HTR-8/SVneo (cell line): ENCODE measurements around the gene KLF2.
"Not testable (repeated sequence)": the region's sequence is repeated elsewhere in the genome, so short reads cannot be mapped to it uniquely, and the experiment has no call there.

Experiments
- DNase-seq: peaks from one replicate; pipeline ENCODE4 v3.0.0; 2011; ENCODE audit warnings: low spot score, mixed read lengths; ENCODE audit not compliant: insufficient read length
- FAIRE-seq: peaks from 2 replicates; lab custom pipeline; 2011; peaks lifted over from hg19 to GRCh38; lab: Jason Lieb, UNC

The KLF2 gene

DNA sequence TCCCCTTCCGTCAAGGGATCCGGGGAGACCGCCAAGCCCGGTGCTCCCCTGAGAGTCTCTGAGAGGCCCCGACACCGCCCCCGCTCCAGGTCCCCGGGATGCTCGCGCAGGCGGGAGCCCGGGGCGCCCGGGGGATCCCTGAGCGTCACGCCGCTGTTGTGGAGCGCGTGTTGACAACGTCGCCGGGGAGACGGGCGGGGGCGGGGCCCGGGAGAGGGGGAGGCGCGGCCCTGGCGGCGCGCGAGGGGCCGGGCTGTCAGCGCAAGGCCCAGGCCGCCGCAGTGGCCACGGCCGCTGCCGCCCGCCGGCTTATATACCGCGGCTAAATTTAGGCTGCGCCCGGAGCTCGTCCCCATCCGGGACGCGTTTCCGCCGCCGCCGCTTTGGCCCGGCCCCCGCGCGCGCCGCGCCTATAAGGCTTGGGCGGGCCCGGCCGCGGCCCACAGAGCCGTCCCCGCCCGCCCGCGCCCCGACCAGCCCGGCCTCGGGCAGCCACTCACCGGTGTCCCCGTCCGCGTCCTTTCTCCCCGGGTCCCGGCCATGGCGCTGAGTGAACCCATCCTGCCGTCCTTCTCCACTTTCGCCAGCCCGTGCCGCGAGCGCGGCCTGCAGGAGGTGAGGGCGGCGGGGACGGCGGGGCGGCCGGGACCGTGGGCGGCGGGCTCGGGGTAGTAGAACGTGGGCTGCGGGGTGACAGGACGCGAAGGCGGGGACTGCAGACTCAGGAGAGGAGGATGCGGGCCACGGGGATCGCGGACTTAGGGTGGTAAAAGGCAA, at the start of gene KLF2:
Gene KLF2 (plus strand): TSS at position 443 of the 777 bp plus-strand sequence. CDS start 98 bp downstream, at position 541.
- DNase-seq (peak; percentile 85), FAIRE-seq (peak; percentile 96)

DNA sequence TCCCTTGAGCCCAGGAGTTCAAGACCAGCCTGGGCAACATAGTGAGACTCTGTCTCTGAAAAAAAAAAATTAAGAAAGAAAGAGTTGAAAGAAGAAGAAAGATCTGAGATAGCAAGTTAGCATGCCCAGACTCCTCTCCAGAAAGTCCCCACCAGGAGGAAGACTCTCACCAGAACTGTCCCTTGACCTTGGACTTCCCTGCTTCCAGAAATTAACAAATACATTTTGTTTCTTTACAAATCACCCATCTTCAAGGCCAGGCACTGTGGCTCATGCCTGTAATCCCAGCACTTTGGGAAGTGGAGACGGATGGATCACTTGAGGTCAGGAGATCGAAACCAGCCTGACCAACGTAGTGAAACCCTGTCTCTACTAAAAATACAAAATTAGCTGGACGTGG, 44.3 kb upstream of the KLF2 start:
- FAIRE-seq: no peak
- no peak for DNase-seq

DNA sequence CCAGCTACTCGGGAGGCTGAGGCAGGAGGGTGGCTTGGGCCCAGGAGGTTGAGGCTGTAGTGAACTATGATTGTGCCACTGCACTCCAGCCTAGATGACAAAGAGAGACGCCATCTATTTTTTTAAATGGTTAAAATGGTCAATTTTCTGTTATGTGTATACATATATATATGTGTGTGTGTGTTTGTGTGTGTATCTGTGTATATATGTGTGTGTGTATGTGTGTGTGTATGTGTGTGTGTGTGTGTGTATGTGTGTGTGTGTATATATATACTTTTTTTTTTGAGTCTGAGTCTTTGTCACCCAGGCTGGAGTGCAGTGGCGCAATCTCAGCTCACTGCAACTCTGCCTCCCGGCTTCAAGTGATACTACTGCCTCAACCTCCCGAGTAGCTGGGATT, 42.9 kb upstream of the KLF2 start:
- DNase-seq: no peak
- no peak for FAIRE-seq

DNA sequence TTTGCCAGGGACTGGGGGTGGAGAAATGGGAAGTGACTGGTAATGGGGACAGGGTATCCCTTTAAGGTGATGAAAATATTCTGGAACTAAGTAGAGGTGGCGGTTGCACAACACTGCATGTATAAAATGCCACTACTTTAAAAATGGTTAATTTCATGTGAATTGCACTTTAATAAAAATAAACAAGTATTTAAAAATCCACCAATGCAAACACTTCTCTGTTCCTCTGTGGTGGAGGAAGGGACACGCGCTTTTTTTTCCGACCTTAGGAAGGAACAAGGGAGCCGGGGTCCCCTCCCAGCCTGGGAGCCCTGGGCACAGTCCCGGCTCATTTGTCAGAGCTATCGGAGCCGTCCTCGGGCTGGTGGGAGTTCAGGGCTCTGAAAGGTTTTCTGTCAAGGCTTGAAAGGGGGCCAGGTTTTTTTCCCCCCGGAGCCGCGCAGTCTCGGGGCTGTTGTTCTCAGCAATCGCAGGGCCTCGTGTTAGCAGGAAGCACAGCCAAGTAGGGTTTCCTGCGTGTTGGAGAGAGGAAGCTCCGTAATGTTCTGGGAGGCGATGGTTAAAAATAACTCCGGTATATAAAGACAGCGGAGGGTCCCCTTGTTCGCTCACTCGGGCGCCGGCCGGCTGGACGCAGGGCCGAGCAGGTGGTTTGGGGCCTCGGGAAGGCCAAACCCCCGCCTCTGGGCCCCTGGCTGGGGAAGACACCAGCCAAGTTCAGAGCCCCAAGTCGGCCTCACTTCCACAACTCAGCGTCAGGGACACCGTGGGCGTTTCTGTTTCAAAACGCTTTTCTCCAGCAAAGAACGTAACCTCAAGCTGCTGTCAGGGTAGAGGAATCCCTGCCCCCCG, 41.2 kb upstream of the KLF2 start:
- DNase-seq: no peak
- FAIRE-seq: no peak

DNA sequence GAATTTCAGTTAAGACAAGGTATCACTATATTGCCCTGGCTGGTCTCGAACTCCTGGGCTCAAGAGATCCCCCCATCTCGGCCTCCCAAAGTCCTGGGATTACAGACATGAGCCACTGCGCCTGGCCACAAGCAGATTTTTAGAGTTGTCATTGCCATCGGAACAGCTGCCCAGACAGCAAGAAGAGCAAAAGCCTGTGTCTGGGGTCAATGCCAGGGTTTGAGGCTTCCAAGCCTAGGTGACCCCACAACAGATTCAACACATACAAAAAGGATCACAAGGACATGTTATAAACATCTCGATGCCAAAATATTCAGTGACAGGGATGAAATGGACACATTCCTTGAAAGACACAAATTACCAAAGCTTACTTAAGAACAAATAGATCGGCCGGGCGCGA, 40.1 kb upstream of the KLF2 start:
- DNase-seq (no peak), FAIRE-seq (no peak)

DNA sequence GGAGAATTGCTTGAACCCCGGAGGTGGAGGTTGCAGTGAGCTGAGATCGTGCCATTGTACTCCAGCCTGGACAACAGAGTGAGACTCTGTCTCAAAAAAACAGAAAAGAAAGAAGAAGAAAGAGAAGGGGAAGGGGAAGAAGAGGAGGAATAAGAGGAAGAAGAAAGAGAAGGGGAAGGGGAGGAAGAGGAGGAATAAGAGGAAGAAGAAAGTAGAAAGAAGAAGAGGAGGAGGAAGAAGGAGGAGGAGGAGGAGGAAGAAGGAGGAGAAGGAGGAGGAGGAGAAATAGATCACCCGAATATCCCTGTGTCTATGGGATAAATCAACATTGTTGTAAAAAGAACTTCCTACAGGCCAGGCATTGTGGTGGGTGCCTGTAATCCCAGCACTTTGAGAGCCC, 39.5 kb upstream of the KLF2 start:
- not testable (repeated sequence) for FAIRE-seq, DNase-seq

DNA sequence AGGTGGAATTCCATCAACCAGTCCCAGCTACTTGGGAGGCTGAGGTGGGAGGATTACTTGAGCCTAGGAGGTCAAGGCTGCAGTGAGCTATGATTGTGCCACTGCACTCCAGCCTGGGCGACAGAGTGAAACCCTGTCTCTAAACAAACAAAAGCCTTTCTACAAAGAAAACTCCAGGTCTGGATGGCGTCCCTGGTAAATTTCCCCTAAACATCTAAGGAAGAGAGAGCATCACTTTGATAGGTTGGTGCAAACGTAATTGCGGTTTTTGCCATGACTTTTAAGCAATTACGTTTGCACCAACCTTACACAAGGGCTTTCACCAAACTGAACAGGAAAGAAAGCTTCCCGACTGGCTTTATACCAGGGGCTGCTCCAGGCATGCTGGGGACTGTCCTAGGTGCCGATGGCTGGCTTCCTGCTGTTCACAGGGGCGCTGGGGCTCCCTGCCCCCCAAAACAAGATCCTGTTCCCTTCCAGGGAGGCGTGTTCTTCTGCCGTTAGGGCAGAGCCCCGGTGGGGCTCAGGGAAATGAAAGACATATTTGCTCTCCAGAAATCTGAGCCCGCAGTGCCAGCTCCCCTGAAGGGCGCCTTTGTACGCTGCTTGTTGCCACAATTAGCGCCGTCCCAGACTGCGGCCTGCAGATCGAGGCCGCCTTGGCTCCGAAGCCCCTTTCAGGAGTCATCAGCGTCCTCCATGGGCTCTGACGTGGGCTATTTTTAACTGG, 38.7 kb upstream of the KLF2 start:
- FAIRE-seq (no peak), DNase-seq (no peak)

DNA sequence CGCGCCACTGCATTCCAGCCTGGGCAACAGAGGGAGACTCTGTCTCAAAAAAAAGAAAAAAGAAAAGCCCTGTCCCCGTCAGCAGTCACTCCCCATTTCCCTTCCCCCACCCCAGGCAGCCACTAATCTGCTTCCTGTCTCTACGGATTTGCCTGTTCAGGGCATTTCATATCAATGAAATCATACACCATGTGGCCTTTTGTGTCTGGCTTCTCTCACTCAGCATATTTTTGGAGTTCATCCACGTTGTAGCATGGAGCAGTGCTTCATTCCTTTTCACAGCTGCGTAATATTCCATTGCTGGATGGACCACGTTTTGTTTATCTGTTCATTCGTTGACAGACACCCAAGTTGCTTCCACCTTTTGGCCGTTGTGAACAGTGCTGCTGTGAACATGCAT, 36.1 kb upstream of the KLF2 start:
- no peak for DNase-seq
- FAIRE-seq: no peak

DNA sequence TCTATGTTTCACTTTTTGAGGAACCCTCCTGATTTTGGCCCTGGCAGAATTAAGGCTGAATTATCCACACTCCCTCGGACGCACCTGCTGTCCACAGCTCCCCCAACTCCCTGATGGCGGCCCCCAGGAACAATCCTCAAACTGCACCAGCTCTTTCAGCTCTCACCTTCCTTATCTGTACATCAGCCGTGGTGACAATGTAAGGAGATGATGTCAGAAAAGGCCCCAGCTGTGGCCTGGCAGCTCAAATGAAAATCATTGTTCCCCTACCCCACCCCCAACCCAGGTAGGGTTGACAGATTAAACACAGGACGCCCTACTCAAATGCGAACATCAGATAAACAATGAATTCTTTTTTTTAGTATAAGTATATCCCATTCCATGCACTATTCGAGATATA, 35.0 kb upstream of the KLF2 start:
- FAIRE-seq (no peak), DNase-seq (no peak)

DNA sequence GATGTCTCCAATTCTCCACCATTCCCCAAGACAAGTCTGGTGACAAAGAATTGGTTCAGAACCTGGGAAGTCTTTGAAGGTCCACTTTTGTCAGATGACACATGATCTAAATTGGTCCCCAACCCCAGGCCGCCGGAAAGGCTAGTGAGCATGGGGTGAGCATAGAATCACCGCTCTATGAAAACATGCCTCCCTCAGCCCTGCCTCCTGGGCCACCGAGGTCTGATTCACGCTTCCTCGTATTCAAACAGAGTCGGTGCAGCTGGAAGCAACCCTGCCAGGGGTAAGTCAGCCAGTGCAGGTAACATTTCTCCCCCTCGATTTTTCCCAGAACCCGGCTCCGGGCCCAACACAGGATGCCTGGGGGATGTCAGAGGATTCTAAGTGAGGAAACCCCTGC, 33.9 kb upstream of the KLF2 start:
- DNase-seq (no peak), FAIRE-seq (no peak)

DNA sequence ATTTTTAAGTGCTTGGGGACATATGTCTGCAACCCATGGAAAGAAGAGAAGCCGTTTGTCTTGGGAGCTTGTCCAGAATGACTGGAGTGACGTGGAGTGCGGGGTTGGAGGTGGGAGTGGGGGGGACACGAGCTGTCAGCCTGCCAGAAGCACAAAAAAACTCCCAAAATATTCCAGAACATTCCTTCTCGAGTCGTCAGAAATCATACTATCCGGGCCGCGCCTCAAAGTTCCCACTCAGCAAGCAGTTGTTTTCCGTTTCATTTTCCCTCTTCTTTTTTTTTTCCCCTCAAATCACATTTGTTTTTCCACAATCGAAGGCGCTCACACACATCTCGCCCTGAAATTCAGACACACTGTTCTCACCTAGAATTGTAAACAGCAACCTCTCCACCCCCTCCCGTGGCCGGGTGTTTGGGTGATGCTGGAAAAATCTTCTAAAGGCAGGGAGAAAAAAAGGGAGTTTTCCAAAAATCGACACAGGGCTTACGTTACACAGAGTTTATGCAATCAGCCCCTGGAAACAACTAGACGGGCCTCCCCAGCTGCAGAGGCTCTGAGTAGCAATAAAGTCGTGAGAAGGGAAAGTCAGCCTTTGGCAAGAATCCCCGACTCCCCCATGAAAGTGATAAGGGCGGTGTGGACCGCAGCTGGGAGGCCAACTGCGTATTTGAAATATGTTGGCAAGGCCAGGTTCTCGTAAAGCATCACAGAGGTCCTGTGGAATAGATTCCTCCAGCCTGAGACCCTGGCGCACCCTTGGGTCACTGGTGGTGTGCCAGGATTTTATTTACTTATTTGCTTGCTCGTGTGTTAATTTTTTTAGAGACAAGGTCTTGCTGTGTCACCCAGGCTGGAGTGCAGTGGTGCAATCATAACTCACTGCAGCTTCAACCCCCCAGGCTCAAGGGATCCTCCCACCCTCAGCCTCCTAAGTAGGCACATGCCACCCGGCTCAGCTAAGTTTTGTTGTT, 31.2 kb upstream of the KLF2 start:
- peak; percentile 79 for DNase-seq
- no peak for FAIRE-seq

DNA sequence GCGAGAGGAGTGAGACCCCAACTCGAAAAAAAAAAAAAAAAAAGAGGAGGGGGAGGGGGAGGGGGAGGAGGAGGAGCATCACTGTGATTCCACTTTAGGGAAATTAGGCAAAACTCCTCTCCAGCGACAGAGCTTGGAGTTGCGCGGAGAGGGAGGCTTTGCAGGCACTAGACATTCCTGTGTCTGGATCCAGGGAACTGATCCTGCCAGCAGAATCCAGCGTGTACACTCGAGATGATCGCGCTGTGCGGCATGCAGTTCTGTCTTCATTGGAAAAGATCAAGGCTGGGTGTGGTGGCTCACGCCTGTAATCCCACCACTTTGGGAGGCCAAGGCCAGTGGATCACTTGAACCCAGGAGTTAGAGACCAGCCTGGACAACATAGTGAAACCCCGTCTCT, 29.6 kb upstream of the KLF2 start:
- DNase-seq (no peak), FAIRE-seq (no peak)

DNA sequence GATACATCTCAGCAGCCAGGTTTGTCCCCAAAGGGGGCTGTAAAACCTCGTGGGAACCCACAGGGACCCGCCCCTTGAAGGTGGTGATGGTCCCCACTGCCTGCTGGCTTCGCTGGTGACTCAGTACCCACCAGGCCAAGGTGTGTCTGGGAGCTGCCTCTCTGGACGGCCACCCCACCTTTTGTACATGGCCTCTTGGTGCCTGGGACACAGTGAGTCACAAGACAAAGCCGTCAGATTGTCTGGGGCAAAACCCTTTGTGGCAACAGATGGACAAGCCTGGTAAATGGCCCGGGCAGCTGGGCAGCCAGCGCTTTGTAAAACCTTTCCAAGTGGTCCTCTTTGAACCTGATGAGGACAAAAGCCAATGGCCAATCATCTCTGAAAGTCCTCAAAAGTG, 27.9 kb upstream of the KLF2 start:
- DNase-seq: no peak
- no peak for FAIRE-seq

DNA sequence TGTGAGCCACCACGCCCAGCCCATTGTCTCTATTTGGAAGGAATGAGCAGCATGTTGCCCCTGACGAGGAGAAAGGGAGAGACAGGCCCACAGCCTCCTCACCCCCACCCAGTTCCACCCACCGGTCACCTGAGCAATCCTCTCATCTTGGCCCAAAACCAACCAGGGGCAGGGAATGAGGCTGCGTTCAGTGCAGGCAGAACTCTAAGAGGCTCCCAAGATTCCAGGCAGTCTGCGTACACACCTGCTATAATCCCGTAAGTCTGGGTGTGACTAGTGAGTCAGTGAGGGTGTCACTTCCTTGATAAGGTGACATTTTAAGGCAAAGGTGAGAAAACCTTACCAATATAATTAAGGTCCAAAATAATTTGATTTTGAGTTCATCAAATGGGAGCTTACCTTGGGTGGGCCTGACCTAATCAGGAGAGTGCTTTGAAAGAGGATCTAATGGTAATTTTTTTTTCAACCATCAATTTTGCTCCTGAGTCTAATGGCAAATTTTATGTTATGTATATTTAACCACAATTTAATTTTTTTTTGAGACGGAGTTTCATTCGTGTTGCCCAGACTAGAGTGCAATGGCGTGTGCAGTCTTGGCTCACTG, 26.9 kb upstream of the KLF2 start:
- DNase-seq (no peak), FAIRE-seq (no peak)

DNA sequence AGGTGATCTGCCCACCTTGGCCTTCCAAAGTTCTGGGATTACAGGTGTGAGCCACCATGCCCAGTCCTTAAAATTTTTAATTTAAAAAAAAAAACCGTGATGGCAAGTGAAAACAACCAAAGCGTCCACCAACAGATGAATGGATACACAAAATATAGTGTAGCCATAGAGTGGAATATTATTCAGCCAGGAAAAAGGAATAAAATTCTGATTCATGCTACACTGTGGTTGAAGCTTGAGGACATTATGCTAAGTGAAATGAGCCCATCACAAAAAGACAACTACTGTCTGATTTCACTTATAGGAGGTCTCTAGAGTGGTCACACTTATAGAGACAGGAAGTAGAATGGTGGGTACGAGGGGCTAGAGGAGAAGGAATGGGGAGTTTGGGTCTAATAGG, 26.3 kb upstream of the KLF2 start:
- DNase-seq: no peak
- no peak for FAIRE-seq

DNA sequence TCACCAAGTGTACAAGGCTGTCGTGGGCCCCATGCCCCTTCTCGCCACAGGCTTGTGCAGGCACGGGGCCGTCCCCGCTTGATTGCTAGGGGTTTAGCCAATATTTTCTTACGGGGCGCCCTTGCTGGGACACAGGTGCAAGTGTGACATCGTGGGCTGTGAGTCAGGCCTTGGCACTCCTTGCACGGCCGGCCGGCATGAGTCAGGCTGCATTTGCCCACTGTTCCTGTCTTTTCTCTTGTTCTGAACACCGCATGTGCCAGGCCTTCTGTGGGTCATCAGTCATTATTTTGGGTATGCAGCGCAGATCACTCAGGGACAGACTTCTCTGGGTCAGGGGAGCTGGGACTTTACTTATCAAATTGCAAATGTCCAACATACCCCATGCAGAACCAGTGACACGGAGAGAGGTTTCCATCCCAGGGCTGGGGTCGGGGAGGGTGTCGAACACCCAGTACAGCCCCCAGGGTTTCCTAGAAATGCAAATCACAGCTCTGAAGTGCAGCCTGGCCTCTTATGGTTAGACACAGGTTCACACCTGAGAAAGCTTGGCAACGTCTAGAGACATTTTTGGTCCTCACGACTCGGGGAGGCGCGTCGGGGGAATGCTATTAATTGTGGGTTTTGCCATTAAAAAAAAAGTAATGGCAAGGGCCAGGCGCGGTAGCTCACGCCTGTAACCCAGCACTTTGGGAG, 22.5 kb upstream of the KLF2 start:
- DNase-seq: no peak

DNA sequence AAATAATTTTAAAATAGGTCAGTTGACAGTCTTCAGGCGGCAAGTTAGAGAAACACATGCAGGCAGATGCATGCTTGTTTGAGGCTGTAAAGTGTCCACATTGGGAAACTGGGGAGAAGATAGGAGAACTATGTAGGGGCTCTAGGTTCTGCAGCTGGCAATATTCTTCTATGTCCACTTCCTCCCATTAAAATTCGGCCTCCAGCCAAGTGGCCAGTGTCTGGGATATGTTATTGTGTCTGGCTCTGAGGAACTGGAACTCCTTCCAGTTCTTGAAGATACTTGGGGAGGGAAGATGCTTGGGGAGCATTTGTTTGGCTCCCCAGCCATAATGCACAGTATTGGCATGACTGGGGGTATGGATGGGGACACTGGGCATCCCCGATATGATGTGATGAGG, 20.9 kb upstream of the KLF2 start:
- no peak for DNase-seq
- FAIRE-seq: no peak

More for the DNA sequence above, 22.5 kb upstream of the KLF2 start:
- FAIRE-seq: no peak

DNA sequence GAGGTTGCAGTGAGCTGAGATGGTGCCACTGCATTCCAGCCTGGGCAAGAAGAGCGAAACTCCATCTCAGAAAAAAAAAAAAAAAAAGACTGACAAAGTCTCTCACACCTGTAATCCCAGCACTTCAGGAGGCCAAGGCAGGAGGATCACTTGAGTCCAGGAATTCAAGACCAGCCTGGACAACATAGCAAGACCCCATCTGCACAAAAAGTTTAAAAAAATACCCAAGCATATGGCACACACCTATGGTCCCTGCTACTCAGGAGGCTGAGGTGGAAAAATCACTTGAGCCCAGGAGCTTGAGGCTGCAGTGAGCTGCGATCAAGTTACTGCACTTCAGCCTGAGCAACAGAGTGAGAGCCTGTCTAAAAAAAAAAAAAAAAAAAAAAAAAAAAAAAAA, 20.1 kb upstream of the KLF2 start:
- FAIRE-seq, DNase-seq: not testable (repeated sequence)

DNA sequence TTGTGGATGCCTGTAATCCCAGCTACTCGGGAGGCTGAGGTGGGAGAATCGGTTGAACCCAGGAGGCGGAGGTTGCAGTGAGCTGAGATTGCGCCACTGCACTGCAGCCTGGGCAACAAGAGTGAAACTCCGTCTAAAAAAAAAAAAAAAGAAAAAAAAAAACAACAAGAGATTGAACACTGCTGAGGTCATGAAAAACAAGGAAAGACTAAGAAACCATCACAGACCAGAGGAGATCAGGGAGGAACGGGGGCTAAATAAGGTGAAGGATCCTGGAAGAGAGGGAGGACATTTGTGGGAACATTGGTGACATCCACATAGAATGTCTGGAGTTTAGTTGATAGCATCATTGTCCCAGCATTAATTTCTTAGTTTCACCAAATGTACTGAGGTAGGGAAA, 19.6 kb upstream of the KLF2 start:
- not testable (repeated sequence) for DNase-seq, FAIRE-seq
